ENCODE results near the gene FLT3LG. TPM values are rescaled to one million over a fixed set of nuclear protein-coding genes. Genes with fewer than 3 reads are reported as not detected.
A peak's percentile ranks its signal among the peaks of the same experiment; 100 is the strongest.

FLT3LG gene
- total and polyA plus RNA-seq, 9 of the 15 experiments (the other 6 are each of a cell fraction or from before 2014, with no cell fraction given), result 0.31 to 6.4 (median 1.1) TPM

DNA sequence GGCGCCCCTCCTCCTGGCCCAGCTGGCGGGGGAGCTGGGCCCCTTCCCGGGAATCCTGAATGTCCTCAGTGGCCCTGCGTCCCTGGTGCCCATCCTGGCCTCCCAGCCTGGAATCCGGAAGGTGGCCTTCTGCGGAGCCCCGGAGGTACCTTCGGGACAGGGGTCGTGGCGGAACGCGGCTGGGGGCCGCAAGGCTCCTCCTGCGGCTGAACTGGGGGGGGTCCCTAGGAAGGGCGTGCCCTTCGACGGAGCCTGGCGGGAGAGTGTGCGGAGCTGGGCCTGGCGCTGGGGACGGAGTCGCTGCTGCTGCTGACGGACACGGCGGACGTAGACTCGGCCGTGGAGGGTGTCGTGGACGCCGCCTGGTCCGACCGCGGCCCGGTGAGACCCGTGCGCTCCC is 12.4 kb upstream of the FLT3LG start:
- Histone ChIP-seq H3K9me1 (ENCODE audit: control insufficient read depth, insufficient read depth, low read length) (no peaks in the 10 kb centered on the region), H3K4me1 (replicated peaks in 1 of 2; ENCODE audit: control insufficient read depth in 2 of 2, insufficient read depth in 2 of 2, low read length in 2 of 2) (peaks cover 0 to 20% of the 10 kb centered on the region in 2 experiments; a peak in 4 of 5 replicates), H2AFZ (ENCODE audit: low read depth, low read length) (no peak overlapping the region), H3K36me3 (ENCODE audit: control insufficient read depth, insufficient read depth, low read length) (peaks cover 50% of the 10 kb centered on the region; the same call in 2 of the 3 replicates), H3K4me2 (ENCODE audit: insufficient read depth, low read length) (no peak overlapping the region), H3K9me3 (replicated peaks; ENCODE audit: control insufficient read depth, insufficient read depth, low read depth, low read length) (no peaks in the 10 kb centered on the region), H3K9ac (ENCODE audit: insufficient read depth in 1 of 2, low read depth in 2 of 2, low read length in 2 of 2) (no peak overlapping the region), H3K27me3 (ENCODE audit: control insufficient read depth in 2 of 2, insufficient read depth in 2 of 2, low read length in 2 of 2) (no peaks in the 10 kb centered on the region), H3K4me3 (no peak overlapping the region), H3K27ac (ENCODE audit: extremely low read depth, low read depth, low read length) (no peak overlapping the region), H3K79me2 (ENCODE audit: control insufficient read depth, insufficient read depth, low read length) (0 out of 3 replicates have a peak, but pooled peaks cover 3% of the 10 kb centered on the region), H4K20me1 (replicated peaks; ENCODE audit: control insufficient read depth, insufficient read depth, low read length) (no peaks in the 10 kb centered on the region)
- BruUV-seq (replicated peaks), result no TSS peak
- in situ Hi-C loops (cut with MboI) (no loop called here), intact Hi-C loops (cut with micrococcal nuclease) (no loop called here)
- FAIRE-seq (no peak), DNase-seq (ENCODE audit: extremely low read depth in 1 of 4, low spot score in 3 of 4) (no peak), ATAC-seq (no peak)
- CTCF ChIA-PET (ENCODE audit: low intra/inter-chr PET ratio), result no interaction called here
- POLR2A ChIA-PET, result no interaction called here
- 97% methylated on average over 11 of the region's 37 CpGs for WGBS (ENCODE audit: insufficient coverage, low coverage, missing lambda C conversion rate)
- no peak for TF ChIP-seq SP1 (CRISPR knock-in tag; IDR thresholded peaks at IDR 0.05)
- TF ChIP-seq, protein P1, sequence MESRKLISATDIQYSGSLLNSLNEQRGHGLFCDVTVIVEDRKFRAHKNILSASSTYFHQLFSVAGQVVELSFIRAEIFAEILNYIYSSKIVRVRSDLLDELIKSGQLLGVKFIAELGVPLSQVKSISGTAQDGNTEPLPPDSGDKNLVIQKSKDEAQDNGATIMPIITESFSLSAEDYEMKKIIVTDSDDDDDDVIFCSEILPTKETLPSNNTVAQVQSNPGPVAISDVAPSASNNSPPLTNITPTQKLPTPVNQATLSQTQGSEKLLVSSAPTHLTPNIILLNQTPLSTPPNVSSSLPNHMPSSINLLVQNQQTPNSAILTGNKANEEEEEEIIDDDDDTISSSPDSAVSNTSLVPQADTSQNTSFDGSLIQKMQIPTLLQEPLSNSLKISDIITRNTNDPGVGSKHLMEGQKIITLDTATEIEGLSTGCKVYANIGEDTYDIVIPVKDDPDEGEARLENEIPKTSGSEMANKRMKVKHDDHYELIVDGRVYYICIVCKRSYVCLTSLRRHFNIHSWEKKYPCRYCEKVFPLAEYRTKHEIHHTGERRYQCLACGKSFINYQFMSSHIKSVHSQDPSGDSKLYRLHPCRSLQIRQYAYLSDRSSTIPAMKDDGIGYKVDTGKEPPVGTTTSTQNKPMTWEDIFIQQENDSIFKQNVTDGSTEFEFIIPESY (CRISPR knock-in tag; IDR thresholded peaks at IDR 0.05), result peak; percentile 94

- Histone ChIP-seq H4K20me1 (replicated peaks; ENCODE audit: control insufficient read depth, insufficient read depth, low read length) (no peaks in the 10 kb centered on the region), H3K4me1 (replicated peaks in 1 of 2; ENCODE audit: control insufficient read depth in 2 of 2, insufficient read depth in 2 of 2, low read length in 2 of 2) (peaks cover 0 to 20% of the 10 kb centered on the region in 2 experiments; a peak in 4 of 5 replicates), H3K79me2 (ENCODE audit: control insufficient read depth, insufficient read depth, low read length) (0 out of 3 replicates have a peak, but pooled peaks cover 3% of the 10 kb centered on the region), H3K36me3 (ENCODE audit: control insufficient read depth, insufficient read depth, low read length) (peaks cover 53% of the 10 kb centered on the region; the same call in 2 of the 3 replicates), H3K27ac (ENCODE audit: extremely low read depth, low read depth, low read length) (no peak overlapping the region), H3K4me2 (ENCODE audit: insufficient read depth, low read length) (no peak overlapping the region), H3K4me3 (no peak overlapping the region), H3K9me3 (replicated peaks; ENCODE audit: control insufficient read depth, insufficient read depth, low read depth, low read length) (no peaks in the 10 kb centered on the region), H3K9me1 (ENCODE audit: control insufficient read depth, insufficient read depth, low read length) (no peaks in the 10 kb centered on the region), H2AFZ (ENCODE audit: low read depth, low read length) (no peak overlapping the region), H3K27me3 (ENCODE audit: control insufficient read depth in 2 of 2, insufficient read depth in 2 of 2, low read length in 2 of 2) (no peaks in the 10 kb centered on the region), H3K9ac (ENCODE audit: insufficient read depth in 1 of 2, low read depth in 2 of 2, low read length in 2 of 2) (no peak overlapping the region; a peak in 1 of 4 replicates)
- in situ Hi-C loops (cut with MboI), result no loop called here
- POLR2A ChIA-PET, result no interaction called here
- no peak for FAIRE-seq
- no TSS peak for BruUV-seq (replicated peaks)
- no peak for DNase-seq (ENCODE audit: extremely low read depth in 1 of 4, low spot score in 3 of 4)
- intact Hi-C loops (cut with micrococcal nuclease), result no loop called here
- no peak for ATAC-seq
- CTCF ChIA-PET (ENCODE audit: low intra/inter-chr PET ratio), result no interaction called here
- WGBS (ENCODE audit: insufficient coverage, low coverage, missing lambda C conversion rate), result 98% methylated on average over 10 of the region's 12 CpGs
- no peak for TF ChIP-seq ZNF311 (CRISPR knock-in tag; IDR thresholded peaks at IDR 0.05)
- TF ChIP-seq OTX1 (CRISPR knock-in tag; IDR thresholded peaks at IDR 0.05), result no peak
- no peak for TF ChIP-seq MAFK (IDR thresholded peaks at IDR 0.05; ENCODE audit: low read length)
- TF ChIP-seq ZNF76 (CRISPR knock-in tag; IDR thresholded peaks at IDR 0.05; ENCODE audit: borderline replicate concordance), result no peak
Observed at GRCh38 chr19:49462492-49462891, 11.5 kb upstream of the FLT3LG start.
